ENCODE measurements around the gene ST8SIA2. TPM values are rescaled to one million over a fixed set of nuclear protein-coding genes. Genes with fewer than 3 reads are reported as not detected.
"Not testable (repeated sequence)": the region's sequence is repeated elsewhere in the genome, so short reads cannot be mapped to it uniquely, and the experiment has no call there.

ST8SIA2 gene
- polyA plus RNA-seq, 2 donors = 0.02 TPM; not detected in 1

DNA sequence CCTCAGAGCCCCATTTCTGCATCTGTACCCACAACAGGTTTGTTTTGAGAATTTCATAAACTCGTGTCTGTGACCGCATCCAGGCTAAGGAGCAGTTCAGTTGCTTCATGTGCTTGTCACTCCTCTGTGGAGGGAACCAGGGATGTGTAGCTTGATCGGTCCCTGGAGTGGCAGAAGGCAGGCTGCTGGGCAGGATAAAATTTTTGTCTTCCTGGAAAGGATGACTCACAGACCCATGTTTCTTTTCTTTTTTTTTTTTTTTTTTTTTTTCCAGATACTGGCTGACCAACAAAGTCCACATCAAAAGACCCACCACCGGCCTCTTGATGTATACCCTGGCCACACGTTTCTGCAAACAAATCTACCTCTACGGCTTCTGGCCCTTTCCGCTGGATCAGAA is 70.1 kb downstream of the ST8SIA2 start:
- Histone ChIP-seq H3K4me1 (ENCODE audit: control insufficient read depth in 2 of 2, insufficient read depth in 2 of 2, low read length in 1 of 2) (no peaks in the 10 kb centered on the region), H3K9me3 (ENCODE audit: control insufficient read depth in 2 of 2, insufficient read depth in 1 of 2, low read depth in 1 of 2, low read length in 1 of 2) (no peaks in the 10 kb centered on the region), H3K4me3 (ENCODE audit: low read depth in 1 of 2, low read length in 2 of 2) (no peak overlapping the region), H3K27ac (ENCODE audit: low read depth in 2 of 2, low read length in 1 of 2) (no peak overlapping the region), H3K36me3 (ENCODE audit: control insufficient read depth in 2 of 2, insufficient read depth in 2 of 2, low read length in 1 of 2) (no peaks in the 10 kb centered on the region), H3K27me3 (ENCODE audit: control insufficient read depth in 1 of 2, insufficient read depth in 2 of 2, low read length in 2 of 2) (no peaks in the 10 kb centered on the region)
- 84 to 91% methylated on average over 7 of the region's 7 CpGs for WGBS, 2 donors

DNA sequence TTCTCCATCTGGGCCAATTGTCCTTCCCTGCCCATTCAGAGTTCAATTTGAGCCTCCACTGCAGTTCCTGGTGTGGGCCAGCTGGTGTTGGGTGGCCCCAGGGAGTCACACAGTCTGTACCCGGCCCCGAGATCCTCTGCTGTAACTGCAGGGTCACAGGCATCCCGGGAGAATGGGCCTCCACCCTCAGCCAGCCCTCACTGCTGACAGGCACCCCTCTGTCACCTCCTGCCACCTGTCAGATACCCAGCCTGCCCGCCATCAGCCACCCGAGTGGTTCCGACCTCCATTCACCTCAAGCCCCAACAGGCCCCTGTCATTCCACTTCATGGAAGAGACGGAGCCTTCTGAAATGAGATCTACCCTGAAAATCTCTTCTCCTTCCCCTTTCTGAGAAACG is 73.2 kb downstream of the ST8SIA2 start:
- WGBS, 2 donors = 86 to 91% methylated on average over 8 of the region's 8 CpGs
- Histone ChIP-seq H3K27me3 (ENCODE audit: control insufficient read depth in 1 of 2, insufficient read depth in 2 of 2, low read length in 2 of 2) (no peaks in the 10 kb centered on the region), H3K27ac (ENCODE audit: low read depth in 2 of 2, low read length in 1 of 2) (no peak overlapping the region), H3K36me3 (ENCODE audit: control insufficient read depth in 2 of 2, insufficient read depth in 2 of 2, low read length in 1 of 2) (no peaks in the 10 kb centered on the region), H3K9me3 (ENCODE audit: control insufficient read depth in 2 of 2, insufficient read depth in 1 of 2, low read depth in 1 of 2, low read length in 1 of 2) (no peaks in the 10 kb centered on the region), H3K4me1 (ENCODE audit: control insufficient read depth in 2 of 2, insufficient read depth in 2 of 2, low read length in 1 of 2) (no peaks in the 10 kb centered on the region), H3K4me3 (ENCODE audit: low read depth in 1 of 2, low read length in 2 of 2) (no peak overlapping the region)

DNA sequence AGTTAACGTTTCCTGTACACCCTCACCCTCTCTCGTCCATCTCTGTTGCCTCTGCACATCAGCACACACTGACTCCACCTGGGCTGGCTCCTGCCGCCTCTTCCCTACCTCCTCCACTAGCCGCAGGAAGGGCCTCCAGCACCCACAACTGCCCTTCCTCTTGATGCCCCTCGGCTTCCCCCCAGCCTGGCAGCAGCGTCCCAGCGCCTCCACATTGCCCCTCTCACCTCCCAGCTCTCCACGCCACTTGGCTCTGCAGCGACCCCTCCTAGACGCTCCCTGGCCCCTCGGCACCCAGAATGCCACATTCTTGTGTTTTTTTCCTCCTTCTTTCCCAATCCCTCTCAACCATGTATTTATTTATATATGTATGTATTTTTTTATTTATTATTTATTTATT is 73.6 kb downstream of the ST8SIA2 start:
- Histone ChIP-seq H3K27me3 (ENCODE audit: control insufficient read depth in 1 of 2, insufficient read depth in 2 of 2, low read length in 2 of 2) (no peaks in the 10 kb centered on the region), H3K9me3 (ENCODE audit: control insufficient read depth in 2 of 2, insufficient read depth in 1 of 2, low read depth in 1 of 2, low read length in 1 of 2) (no peaks in the 10 kb centered on the region), H3K4me1 (ENCODE audit: control insufficient read depth in 2 of 2, insufficient read depth in 2 of 2, low read length in 1 of 2) (no peaks in the 10 kb centered on the region), H3K36me3 (ENCODE audit: control insufficient read depth in 2 of 2, insufficient read depth in 2 of 2, low read length in 1 of 2) (no peaks in the 10 kb centered on the region), H3K4me3 (ENCODE audit: low read depth in 1 of 2, low read length in 2 of 2) (no peak overlapping the region), H3K27ac (ENCODE audit: low read depth in 2 of 2, low read length in 1 of 2) (no peak overlapping the region)
- WGBS, 2 donors = 90% methylated on average over 11 of the region's 11 CpGs

DNA sequence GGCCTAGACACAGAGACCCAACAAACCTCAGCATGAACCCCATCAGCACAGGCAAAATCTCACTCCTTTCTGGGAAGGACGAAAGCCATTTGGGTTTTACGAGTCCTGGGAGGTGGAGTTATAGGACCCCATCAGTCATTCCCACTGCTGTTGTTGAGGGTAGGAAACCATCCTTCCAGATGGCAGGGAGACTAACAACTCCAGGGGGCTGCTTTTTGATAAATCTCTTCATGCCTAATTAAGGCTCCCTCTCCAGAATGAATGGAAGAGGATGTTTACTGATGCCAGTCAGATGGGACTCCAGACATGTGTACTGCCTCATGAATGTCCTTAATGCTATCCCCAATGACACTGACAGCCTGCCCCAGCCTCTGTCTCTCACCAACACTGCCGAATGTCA is 75.3 kb downstream of the ST8SIA2 start:
- Histone ChIP-seq H3K9me3 (ENCODE audit: control insufficient read depth in 2 of 2, insufficient read depth in 1 of 2, low read depth in 1 of 2, low read length in 1 of 2) (no peaks in the 10 kb centered on the region), H3K27ac (ENCODE audit: low read depth in 2 of 2, low read length in 1 of 2) (no peak overlapping the region), H3K27me3 (ENCODE audit: control insufficient read depth in 1 of 2, insufficient read depth in 2 of 2, low read length in 2 of 2) (no peaks in the 10 kb centered on the region), H3K4me3 (ENCODE audit: low read depth in 1 of 2, low read length in 2 of 2) (no peak overlapping the region), H3K36me3 (ENCODE audit: control insufficient read depth in 2 of 2, insufficient read depth in 2 of 2, low read length in 1 of 2) (no peaks in the 10 kb centered on the region), H3K4me1 (ENCODE audit: control insufficient read depth in 2 of 2, insufficient read depth in 2 of 2, low read length in 1 of 2) (no peaks in the 10 kb centered on the region)
- WGBS, 2 donors = 75 to 76% methylated on average over 3 of the region's 3 CpGs

DNA sequence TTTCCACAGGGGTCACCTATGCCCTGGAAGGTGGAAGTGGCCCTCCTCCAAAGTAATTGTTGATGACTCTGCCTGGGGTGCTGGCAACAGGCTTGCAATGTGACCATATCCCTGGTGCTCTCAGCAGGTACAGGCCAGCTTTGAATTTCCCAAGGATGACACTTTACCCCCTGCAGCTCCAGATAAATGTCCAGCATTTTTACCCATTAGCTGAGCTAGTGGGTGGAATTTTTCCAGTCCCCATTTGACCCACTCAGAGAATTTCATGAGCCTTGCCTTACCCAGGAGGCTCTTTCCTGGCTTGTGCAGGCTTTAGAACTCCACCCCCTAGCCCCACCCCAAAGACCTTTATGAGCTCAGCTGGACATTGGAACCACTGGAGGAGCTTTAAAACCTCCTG is 77.6 kb downstream of the ST8SIA2 start:
- Histone ChIP-seq H3K27me3 (ENCODE audit: control insufficient read depth in 1 of 2, insufficient read depth in 2 of 2, low read length in 2 of 2) (no peaks in the 10 kb centered on the region), H3K4me3 (ENCODE audit: low read depth in 1 of 2, low read length in 2 of 2) (no peak overlapping the region), H3K4me1 (ENCODE audit: control insufficient read depth in 2 of 2, insufficient read depth in 2 of 2, low read length in 1 of 2) (no peaks in the 10 kb centered on the region), H3K9me3 (ENCODE audit: control insufficient read depth in 2 of 2, insufficient read depth in 1 of 2, low read depth in 1 of 2, low read length in 1 of 2) (no peaks in the 10 kb centered on the region), H3K27ac (ENCODE audit: low read depth in 2 of 2, low read length in 1 of 2) (no peak overlapping the region), H3K36me3 (ENCODE audit: control insufficient read depth in 2 of 2, insufficient read depth in 2 of 2, low read length in 1 of 2) (no peaks in the 10 kb centered on the region)

DNA sequence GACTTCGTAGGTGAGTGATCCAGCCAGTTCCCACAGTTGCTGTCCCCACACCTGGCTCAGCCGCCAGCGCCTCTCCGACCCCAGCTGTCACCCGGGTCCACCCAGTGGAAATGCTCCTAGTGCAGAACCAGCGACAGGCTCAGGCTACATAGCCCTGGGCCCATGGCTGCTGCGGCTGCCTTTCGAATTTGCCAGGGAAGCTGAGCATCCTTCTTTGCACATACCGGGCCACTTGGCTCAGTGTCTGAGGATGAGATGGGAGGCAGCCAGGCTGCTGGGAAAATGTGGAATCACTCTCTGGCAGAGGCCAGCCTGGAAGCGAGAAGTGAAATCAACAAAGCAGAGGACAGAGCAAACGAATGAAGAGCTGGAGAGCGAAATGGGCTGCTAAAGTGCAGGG is 80.1 kb downstream of the ST8SIA2 start:
- WGBS, 2 donors = 79 to 80% methylated on average over 12 of the region's 12 CpGs

DNA sequence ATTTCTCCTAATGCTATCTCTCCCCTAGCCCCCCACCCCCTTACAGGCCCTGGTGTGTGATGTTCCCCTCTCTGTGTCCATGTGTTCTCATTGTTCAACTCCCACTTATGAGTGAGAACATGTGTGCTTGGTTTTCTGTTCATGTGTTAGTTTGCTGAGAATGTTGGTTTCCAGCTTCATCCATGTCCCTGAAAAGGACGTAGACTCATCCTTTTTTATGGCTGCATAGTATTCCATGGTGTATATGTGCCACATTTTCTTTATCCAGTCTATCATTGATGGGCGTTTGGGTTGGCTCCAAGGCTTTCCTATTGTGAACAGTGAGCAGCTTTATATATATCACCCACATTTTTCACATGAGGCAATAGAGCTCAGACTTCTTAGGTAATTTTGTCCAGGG is 86.0 kb downstream of the ST8SIA2 start:
- 77 to 82% methylated on average over 2 of the region's 2 CpGs for WGBS, 2 donors
- H3K36me3 ChIP-seq (ENCODE audit: control insufficient read depth in 2 of 2, insufficient read depth in 2 of 2, low read length in 1 of 2) = not testable (repeated sequence)

More for the DNA sequence above, 80.1 kb downstream of the ST8SIA2 start:
- H3K27me3 ChIP-seq (ENCODE audit: control insufficient read depth in 1 of 2, insufficient read depth in 2 of 2, low read length in 2 of 2) = no peaks in the 10 kb centered on the region
- H3K36me3 ChIP-seq (ENCODE audit: control insufficient read depth in 2 of 2, insufficient read depth in 2 of 2, low read length in 1 of 2) = no peaks in the 10 kb centered on the region
- no peak overlapping the region for H3K4me3 ChIP-seq (ENCODE audit: low read depth in 1 of 2, low read length in 2 of 2)
- no peak overlapping the region for H3K27ac ChIP-seq (ENCODE audit: low read depth in 2 of 2, low read length in 1 of 2)
- no peaks in the 10 kb centered on the region for H3K4me1 ChIP-seq (ENCODE audit: control insufficient read depth in 2 of 2, insufficient read depth in 2 of 2, low read length in 1 of 2)
- H3K9me3 ChIP-seq (ENCODE audit: control insufficient read depth in 2 of 2, insufficient read depth in 1 of 2, low read depth in 1 of 2, low read length in 1 of 2) = no peaks in the 10 kb centered on the region

DNA sequence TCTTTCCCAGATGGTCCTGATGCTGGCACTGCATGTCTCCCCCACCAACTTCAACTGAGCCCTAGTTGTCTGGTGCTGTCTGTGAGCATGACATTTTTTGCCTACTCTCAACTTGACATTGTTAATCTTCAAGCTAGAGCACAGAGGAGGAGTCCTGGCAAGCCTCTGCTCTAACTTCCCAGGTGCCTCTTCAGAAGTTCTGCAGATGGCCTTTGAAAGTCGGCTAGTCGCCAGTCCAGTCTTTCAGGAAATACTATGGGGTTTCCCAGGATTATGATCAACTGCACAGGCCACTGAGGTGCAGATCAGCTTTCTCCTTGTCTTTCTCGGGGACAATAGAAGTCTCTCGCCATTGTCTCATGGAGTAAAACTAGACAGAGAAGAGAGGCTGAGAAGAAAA is 86.7 kb downstream of the ST8SIA2 start:
- Histone ChIP-seq H3K4me3 (ENCODE audit: low read depth in 1 of 2, low read length in 2 of 2) (no peak overlapping the region), H3K9me3 (ENCODE audit: control insufficient read depth in 2 of 2, insufficient read depth in 1 of 2, low read depth in 1 of 2, low read length in 1 of 2) (no peaks in the 10 kb centered on the region), H3K27ac (ENCODE audit: low read depth in 2 of 2, low read length in 1 of 2) (no peak overlapping the region), H3K27me3 (ENCODE audit: control insufficient read depth in 1 of 2, insufficient read depth in 2 of 2, low read length in 2 of 2) (no peaks in the 10 kb centered on the region), H3K4me1 (ENCODE audit: control insufficient read depth in 2 of 2, insufficient read depth in 2 of 2, low read length in 1 of 2) (no peaks in the 10 kb centered on the region), H3K36me3 (ENCODE audit: control insufficient read depth in 2 of 2, insufficient read depth in 2 of 2, low read length in 1 of 2) (no peaks in the 10 kb centered on the region)
- 59 to 61% methylated on average over 4 of the region's 4 CpGs for WGBS, 2 donors

More for the DNA sequence above, 86.0 kb downstream of the ST8SIA2 start:
- not testable (repeated sequence) for H3K27me3 ChIP-seq (ENCODE audit: control insufficient read depth in 1 of 2, insufficient read depth in 2 of 2, low read length in 2 of 2); H3K4me3 ChIP-seq (ENCODE audit: low read depth in 1 of 2, low read length in 2 of 2); H3K4me1 ChIP-seq (ENCODE audit: control insufficient read depth in 2 of 2, insufficient read depth in 2 of 2, low read length in 1 of 2); H3K9me3 ChIP-seq (ENCODE audit: control insufficient read depth in 2 of 2, insufficient read depth in 1 of 2, low read depth in 1 of 2, low read length in 1 of 2); H3K27ac ChIP-seq (ENCODE audit: low read depth in 2 of 2, low read length in 1 of 2)

DNA sequence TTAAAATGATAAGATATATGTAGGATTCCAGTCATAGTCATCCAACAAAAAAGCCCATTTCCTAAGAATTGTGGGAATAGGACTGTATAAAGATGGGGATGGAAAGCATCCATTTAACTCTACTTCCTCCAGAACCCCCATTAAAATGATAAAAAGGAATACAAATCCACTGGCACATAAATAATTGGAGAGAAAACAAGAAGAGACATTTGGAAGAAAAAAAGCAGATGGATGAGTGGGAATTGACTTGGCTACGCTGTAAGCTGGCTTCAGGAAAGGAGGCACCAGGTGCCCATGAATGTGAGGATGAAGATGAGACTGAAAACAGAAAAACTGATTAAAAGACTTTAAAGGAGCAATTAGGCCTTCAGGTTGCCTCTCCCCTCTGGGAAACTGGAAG is 91.8 kb downstream of the ST8SIA2 start:
- Histone ChIP-seq H3K27ac (ENCODE audit: low read depth in 2 of 2, low read length in 1 of 2) (no peak overlapping the region), H3K27me3 (ENCODE audit: control insufficient read depth in 1 of 2, insufficient read depth in 2 of 2, low read length in 2 of 2) (no peaks in the 10 kb centered on the region), H3K4me1 (ENCODE audit: control insufficient read depth in 2 of 2, insufficient read depth in 2 of 2, low read length in 1 of 2) (no peaks in the 10 kb centered on the region), H3K4me3 (ENCODE audit: low read depth in 1 of 2, low read length in 2 of 2) (no peak overlapping the region), H3K9me3 (ENCODE audit: control insufficient read depth in 2 of 2, insufficient read depth in 1 of 2, low read depth in 1 of 2, low read length in 1 of 2) (no peaks in the 10 kb centered on the region), H3K36me3 (ENCODE audit: control insufficient read depth in 2 of 2, insufficient read depth in 2 of 2, low read length in 1 of 2) (no peaks in the 10 kb centered on the region)
- WGBS, 2 donors = 88 to 100% methylated on average over 1 of the region's 1 CpG

DNA sequence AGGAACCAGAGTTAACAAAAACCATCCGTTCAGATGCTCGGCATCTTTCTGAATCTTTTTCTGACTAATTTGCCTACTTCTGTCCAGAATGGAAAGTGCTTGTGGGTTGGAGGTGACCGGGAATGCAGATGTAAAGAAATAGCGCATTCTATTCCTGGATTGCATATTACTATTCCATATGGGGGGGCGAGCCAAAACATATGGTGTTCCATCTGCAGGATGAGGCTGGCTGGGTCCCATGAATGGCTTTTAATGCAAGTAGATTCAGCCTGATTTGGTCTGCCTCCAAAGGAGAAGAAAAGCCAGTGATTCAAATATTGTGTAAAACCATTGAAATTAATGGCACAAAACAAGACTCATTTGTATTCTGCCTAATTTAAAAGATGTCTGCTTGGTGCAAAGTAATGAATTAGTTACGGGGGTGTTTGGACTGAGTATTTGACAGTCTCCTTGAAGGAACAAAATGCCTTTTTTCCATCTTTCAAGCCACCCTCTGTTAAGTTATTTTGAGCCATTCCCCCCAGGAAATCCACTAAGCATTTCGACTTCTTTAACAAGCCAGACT is 99.0 kb downstream of the ST8SIA2 start:
- H3K4me3 ChIP-seq (ENCODE audit: low read depth in 1 of 2, low read length in 2 of 2) = no peak overlapping the region
- H3K4me1 ChIP-seq (ENCODE audit: control insufficient read depth in 2 of 2, insufficient read depth in 2 of 2, low read length in 1 of 2) = no peaks in the 10 kb centered on the region
- H3K9me3 ChIP-seq (ENCODE audit: control insufficient read depth in 2 of 2, insufficient read depth in 1 of 2, low read depth in 1 of 2, low read length in 1 of 2) = no peaks in the 10 kb centered on the region
- no peaks in the 10 kb centered on the region for H3K36me3 ChIP-seq (ENCODE audit: control insufficient read depth in 2 of 2, insufficient read depth in 2 of 2, low read length in 1 of 2)
- WGBS, 2 donors = 77% methylated on average over 7 of the region's 7 CpGs
- no peak overlapping the region for H3K27ac ChIP-seq (ENCODE audit: low read depth in 2 of 2, low read length in 1 of 2)
- H3K27me3 ChIP-seq (ENCODE audit: control insufficient read depth in 1 of 2, insufficient read depth in 2 of 2, low read length in 2 of 2) = no peaks in the 10 kb centered on the region

All from esophagus (tissue), 2 donors.